GDM1 (cell line): ENCODE data around the gene FAM193A.
"Not testable (repeated sequence)": the region's sequence is repeated elsewhere in the genome, so short reads cannot be mapped to it uniquely, and the experiment has no call there.

ENCODE experiments used
- DNase-seq: peaks from one replicate; lab custom pipeline; 2025; lab: John Stamatoyannopoulos, UW

FAM193A gene

GRCh38 chr4:2695346-2696060, 159.1 kb downstream of the FAM193A start:
- DNase-seq = no peak

- DNase-seq = no peak
Observed at GRCh38 chr4:2696423-2696822, 160.0 kb downstream of the FAM193A start.

- DNase-seq = no peak
Observed at GRCh38 chr4:2697995-2698414, 161.6 kb downstream of the FAM193A start.

- no peak for DNase-seq
Observed at GRCh38 chr4:2698504-2698903, 162.1 kb downstream of the FAM193A start.

- no peak for DNase-seq
Observed at GRCh38 chr4:2698951-2699505, 162.6 kb downstream of the FAM193A start.

GRCh38 chr4:2699534-2699933, 163.1 kb downstream of the FAM193A start:
- DNase-seq = no peak

- DNase-seq = no peak
Observed at GRCh38 chr4:2700031-2700430, 163.6 kb downstream of the FAM193A start.

GRCh38 chr4:2702361-2702760, 165.9 kb downstream of the FAM193A start:
- no peak for DNase-seq

GRCh38 chr4:2702770-2703169, 166.3 kb downstream of the FAM193A start:
- no peak for DNase-seq

- no peak for DNase-seq
Observed at GRCh38 chr4:2712261-2712842, 175.9 kb downstream of the FAM193A start.

GRCh38 chr4:2713337-2713736, 176.9 kb downstream of the FAM193A start:
- DNase-seq = no peak

- no peak for DNase-seq
Observed at GRCh38 chr4:2714061-2714770, 177.8 kb downstream of the FAM193A start.

GRCh38 chr4:2714918-2715317, 178.5 kb downstream of the FAM193A start:
- no peak for DNase-seq

- no peak for DNase-seq
Observed at GRCh38 chr4:2715426-2715825, 179.0 kb downstream of the FAM193A start.

GRCh38 chr4:2716236-2716635, 179.8 kb downstream of the FAM193A start:
- DNase-seq = no peak

- no peak for DNase-seq
Observed at GRCh38 chr4:2721586-2721985, 185.1 kb downstream of the FAM193A start.

GRCh38 chr4:2722033-2722432, 185.6 kb downstream of the FAM193A start:
- no peak for DNase-seq

GRCh38 chr4:2723751-2724150, 187.3 kb downstream of the FAM193A start:
- DNase-seq = no peak

GRCh38 chr4:2725380-2725779, 188.9 kb downstream of the FAM193A start:
- DNase-seq = no peak

GRCh38 chr4:2726881-2727280, 190.4 kb downstream of the FAM193A start:
- DNase-seq = not testable (repeated sequence)

- DNase-seq = no peak
Observed at GRCh38 chr4:2728221-2728620, 191.8 kb downstream of the FAM193A start.

GRCh38 chr4:2728806-2729532, 192.5 kb downstream of the FAM193A start:
- no peak for DNase-seq
